HCT116 (cell line): ENCODE data around the gene TMCC1. TPM values are rescaled to one million over a fixed set of nuclear protein-coding genes. Genes with fewer than 3 reads are reported as not detected.

ENCODE experiments used
- ATAC-seq: fragments of 200-7000 bp; cut with Tn5 transposase; 2 replicates; pipeline ENCODE4 v1.9.1; 2020; ENCODE audit warnings: mild to moderate bottlenecking, moderate library complexity
- BruUV-seq: library from RNA; stranded (reverse); fragments of 400-500 nt; replicated peaks from 2 replicates; lab custom pipeline; 2021; lab: Mats Ljungman, UMichigan
- CTCF ChIA-PET: fragments of 300-600 bp; sonication (Branson Sonifier 250); formaldehyde crosslinking; loops from one replicate; lab custom pipeline; 2021; ENCODE audit warnings: antibody characterized with exemption; lab: Charles Lee
- POLR2A ChIA-PET: fragments of 300-600, 350-600 bp; sonication (Branson Sonifier 250); formaldehyde crosslinking; loops from one replicate; lab custom pipeline; 2021; ENCODE audit warnings: antibody characterized with exemption; lab: Charles Lee
- RAD21 ChIA-PET, 2 experiments: fragments of 300-600 bp; sonication (Branson Sonifier 250); formaldehyde crosslinking; loops; one replicate each; lab custom pipeline; 2023; ENCODE audit warnings: low total read pairs in 2 of 2; ENCODE audit not compliant: uncharacterized antibody in 2 of 2, unreplicated experiment in 2 of 2, low non-redundant PET in 1 of 2; lab: Charles Lee
- DNase-seq: peaks from one replicate; pipeline ENCODE4 v3.0.0-alpha.2; 2010; ENCODE audit warnings: low read depth, low spot score
- H2AFZ ChIP-seq: fragments of 200-600 bp; shearing (Covaris generic), sonication (generic); 2 replicates; pipeline ENCODE4 v1.6.1; 2017; ENCODE audit warnings: low read depth, mixed run types, mixed read lengths, antibody characterized with exemption, low read length; ENCODE audit not compliant: poor library complexity, severe bottlenecking
- H3K27ac ChIP-seq: 2 replicates; pipeline ENCODE4 v1.5.1; 2012; ENCODE audit warnings: low read depth, low read length
- H3K27me3 ChIP-seq: fragments of 200-600 bp; sonication (generic); 2 replicates; pipeline ENCODE4 v1.6.1; 2016; ENCODE audit warnings: mixed run types, low read length, mixed read lengths; ENCODE audit not compliant: insufficient read depth
- H3K36me3 ChIP-seq, 2 experiments: fragments of 200-500 bp in 1 of 2; fragments of 200-600 bp in 1 of 2; sonication (Bioruptor generic) in 1 of 2; sonication (generic) in 1 of 2; 2 replicates each; pipeline versions ENCODE4 v1.5.1 to v1.6.1; 2014 to 2016; ENCODE audit warnings: low read length in 2 of 2, inconsistent platforms in 1 of 2, mixed read lengths in 1 of 2, mixed run types in 1 of 2; ENCODE audit not compliant: insufficient read depth in 2 of 2, control insufficient read depth in 1 of 2
- H3K4me1 ChIP-seq, 2 experiments: fragments of 200-600 bp in 1 of 2; sonication (generic) in 1 of 2; 2 replicates each; pipeline versions ENCODE4 v1.5.1 to v1.6.1; 2012 to 2017; ENCODE audit warnings: low read length in 2 of 2, inconsistent platforms in 1 of 2, mild to moderate bottlenecking in 1 of 2, mixed read lengths in 1 of 2, mixed run types in 1 of 2, moderate library complexity in 1 of 2; ENCODE audit not compliant: insufficient read depth in 2 of 2, control insufficient read depth in 1 of 2
- H3K4me2 ChIP-seq: fragments of 200-600 bp; sonication (generic); 2 replicates; pipeline ENCODE4 v1.6.1; 2017; ENCODE audit warnings: mixed run types, low read length, mixed read lengths
- H3K4me3 ChIP-seq, 2 experiments: fragments of 200-600 bp in 1 of 2; sonication (generic) in 1 of 2; replicated peaks in 1 of 2; 2 replicates each; pipeline ENCODE4 v1.5.1; 2011 to 2016; ENCODE audit warnings: low read length in 2 of 2, control low read depth in 1 of 2, low read depth in 1 of 2, mild to moderate bottlenecking in 1 of 2, mixed read lengths in 1 of 2, mixed run types in 1 of 2
- H3K79me2 ChIP-seq: fragments of 200-600 bp; sonication (generic); 2 replicates; pipeline ENCODE4 v1.6.1; 2017; ENCODE audit warnings: mild to moderate bottlenecking, mixed run types, low read length, moderate library complexity, mixed read lengths; ENCODE audit not compliant: insufficient read depth
- H3K9ac ChIP-seq: fragments of 200-600 bp; sonication (generic); 2 replicates; pipeline ENCODE4 v1.6.1; 2016; ENCODE audit warnings: low read length, mixed read lengths
- H3K9me2 ChIP-seq: fragments of 200-600 bp; sonication (generic), shearing (Covaris generic); 2 replicates; pipeline ENCODE4 v1.6.1; 2017; ENCODE audit warnings: mixed run types, mild to moderate bottlenecking, moderate library complexity; ENCODE audit not compliant: insufficient read depth
- H3K9me3 ChIP-seq, 2 experiments: fragments of 200-500 bp in 1 of 2; fragments of 200-600 bp in 1 of 2; sonication (Bioruptor generic) in 1 of 2; sonication (generic) in 1 of 2; 2 replicates each; pipeline ENCODE4 v1.6.1; 2014 to 2017; ENCODE audit warnings: low read length in 2 of 2, mixed read lengths in 2 of 2, inconsistent platforms in 1 of 2, low read depth in 1 of 2, mild to moderate bottlenecking in 1 of 2, mixed run types in 1 of 2, moderate library complexity in 1 of 2; ENCODE audit not compliant: control insufficient read depth in 1 of 2, insufficient read depth in 1 of 2
- H4K20me1 ChIP-seq: fragments of 200-600 bp; sonication (generic), shearing (Covaris generic); 2 replicates; pipeline ENCODE4 v1.6.1; 2017; ENCODE audit warnings: mixed run types, mild to moderate bottlenecking, moderate library complexity; ENCODE audit not compliant: insufficient read depth
- ATF3 ChIP-seq: IDR thresholded peaks from 2 replicates; pipeline ENCODE4 v1.6.1; 2012
- CTCF ChIP-seq, 3 experiments: fragments of 200-600 bp in 1 of 3; sonication (generic) in 1 of 3; IDR thresholded peaks in 2 of 3; conservative IDR thresholded peaks in 1 of 3; 2 replicates each; pipeline ENCODE4 v1.5.1; 2012 to 2017; ENCODE audit warnings: low read depth in 2 of 3, low read length in 2 of 3, antibody characterized with exemption in 1 of 3, borderline replicate concordance in 1 of 3, control low read depth in 1 of 3, mild to moderate bottlenecking in 1 of 3, mixed read lengths in 1 of 3, mixed run types in 1 of 3, moderate library complexity in 1 of 3; ENCODE audit not compliant: insufficient read depth in 1 of 3
- EGR1 ChIP-seq: IDR thresholded peaks from 2 replicates; pipeline ENCODE4 v1.6.1; 2012; ENCODE audit warnings: low read depth
- ELF1 ChIP-seq: IDR thresholded peaks from 2 replicates; pipeline ENCODE4 v1.6.1; 2012; ENCODE audit warnings: low read depth, borderline replicate concordance
- EZH2 ChIP-seq: fragments of 200-600 bp; sonication (generic); IDR thresholded peaks from 2 replicates; pipeline ENCODE4 v1.6.1; 2017; ENCODE audit warnings: antibody characterized with exemption, mixed run types
- FOSL1 ChIP-seq: IDR thresholded peaks from 2 replicates; pipeline ENCODE4 v1.6.1; 2012; ENCODE audit warnings: low read depth
- POLR2AphosphoS5 ChIP-seq: IDR thresholded peaks from 2 replicates; pipeline ENCODE4 v1.6.1; 2011; ENCODE audit warnings: mild to moderate bottlenecking, low read depth, low read length, moderate library complexity
- RAD21 ChIP-seq: IDR thresholded peaks from 2 replicates; pipeline ENCODE4 v1.6.1; 2012; ENCODE audit warnings: low read depth, mild to moderate bottlenecking
- SIN3A ChIP-seq: IDR thresholded peaks from 2 replicates; pipeline ENCODE4 v1.6.1; 2012; ENCODE audit warnings: low read depth
- TCF7L2 ChIP-seq: IDR thresholded peaks from 2 replicates; pipeline ENCODE4 v1.7.0; 2011; ENCODE audit warnings: borderline replicate concordance, inconsistent platforms; ENCODE audit not compliant: insufficient read depth, insufficient read length; ENCODE audit errors: extremely low read depth
- intact Hi-C: fragments of 100-400 bp; cut with micrococcal nuclease; formaldehyde crosslinking; loops from 2 replicates; pipeline ENCODE4 v1.10.0; 2022
- total RNA-seq: library from RNA; stranded (reverse); gene quantifications from one replicate; pipeline ENCODE4 v1.2.1, GENCODE V29; 2021; ENCODE audit not compliant: unreplicated experiment

Gene TMCC1
- total RNA-seq, 1 experiment from 2014 or later = 32.5 TPM

- no peaks in the 10 kb centered on the region for H4K20me1 ChIP-seq
- ChIA-PET CTCF (interaction anchor here (1.0 to 2.5 kb wide), 3 partner anchors 306 to 443 kb away, joined by 3 to 13 read pairs (median 10); no protein-coding TSS in a partner anchor), POLR2A (no interaction called here), RAD21 (no interaction called here)
- no peaks in the 10 kb centered on the region for H3K27me3 ChIP-seq
- H3K9me2 ChIP-seq = no peaks in the 10 kb centered on the region
- intact Hi-C loops = loop anchor here (5.0 kb wide), 2 partner anchors 106 to 551 kb away; no protein-coding TSS in a partner anchor
- no peak overlapping the region for H3K27ac ChIP-seq
- BruUV-seq = no TSS peak
- DNase-seq = no peak
- no peak overlapping the region for H3K4me2 ChIP-seq
- no peaks in the 10 kb centered on the region for H3K9me3 ChIP-seq
- H3K36me3 ChIP-seq = no peaks in the 10 kb centered on the region
- no peak overlapping the region for H3K9ac ChIP-seq
- no peak for ATAC-seq
- no peak for TF ChIP-seq CTCF (IDR thresholded peaks at IDR 0.05 in 2 of 3, conservative IDR thresholded peaks at IDR 0.05 in 1 of 3; ENCODE audit: borderline replicate concordance in 1 of 3, insufficient read depth in 1 of 3, low read depth in 2 of 3, low read length in 2 of 3)
- TF ChIP-seq FOSL1 = no peak
- no peak for TF ChIP-seq POLR2AphosphoS5
- no peak for TF ChIP-seq RAD21
- no peak for TF ChIP-seq EZH2
- TF ChIP-seq SIN3A = no peak
- TF ChIP-seq EGR1 = no peak
- no peak for TF ChIP-seq TCF7L2
- TF ChIP-seq ATF3 = no peak
- no peak for TF ChIP-seq ELF1
- no peak overlapping the region for H2AFZ ChIP-seq
- H3K79me2 ChIP-seq = no peaks in the 10 kb centered on the region
- H3K4me3 ChIP-seq = no peak overlapping the region
- peaks cover 0 to 3% of the 10 kb centered on the region in 2 experiments; a peak in 1 of 4 replicates for H3K4me1 ChIP-seq
These were observed 40.0 kb upstream of the TMCC1 start for GRCh38 chr3:129933471-129933870.
